GM21723 (cell line): ENCODE measurements around the gene MCRS1.
"Not testable (repeated sequence)": the region's sequence is repeated elsewhere in the genome, so short reads cannot be mapped to it uniquely, and the experiment has no call there.

Experiments used
- ATAC-seq: cut with Tn5 transposase; IDR thresholded peaks from one replicate; pipeline ENCODE4 v1.9.1; 2021; ENCODE audit warnings: mild to moderate bottlenecking, moderate library complexity; ENCODE audit not compliant: unreplicated experiment

MCRS1 gene

GRCh38 chr12:49542592-49543160 is 25.3 kb downstream of the MCRS1 start:
- no peak for ATAC-seq

- ATAC-seq, result no peak
Observed at GRCh38 chr12:49541911-49542505, 25.9 kb downstream of the MCRS1 start.

GRCh38 chr12:49541140-49541861 is 26.6 kb downstream of the MCRS1 start:
- ATAC-seq, result no peak

GRCh38 chr12:49540229-49541139 is 27.5 kb downstream of the MCRS1 start:
- ATAC-seq, result no peak

GRCh38 chr12:49539406-49540228 is 28.3 kb downstream of the MCRS1 start:
- no peak for ATAC-seq

GRCh38 chr12:49538510-49539403 is 29.2 kb downstream of the MCRS1 start, which contains the start of gene KCNH3:
TSS of gene KCNH3 (plus strand) at chr12:49539030. CDS start at chr12:49539417, 387 bp downstream.
- peak; percentile 68 for ATAC-seq

GRCh38 chr12:49537752-49538509 is 30.0 kb downstream of the MCRS1 start:
- no peak for ATAC-seq

- no peak for ATAC-seq
Observed at GRCh38 chr12:49537231-49537751, 30.7 kb downstream of the MCRS1 start.

GRCh38 chr12:49536526-49537071 is 31.3 kb downstream of the MCRS1 start:
- ATAC-seq, result no peak

- no peak for ATAC-seq
Observed at GRCh38 chr12:49535921-49536525, 31.9 kb downstream of the MCRS1 start.

- no peak for ATAC-seq
Observed at GRCh38 chr12:49534731-49535278, 33.1 kb downstream of the MCRS1 start.

GRCh38 chr12:49534122-49534521 is 33.8 kb downstream of the MCRS1 start:
- ATAC-seq, result not testable (repeated sequence)

- no peak for ATAC-seq
Observed at GRCh38 chr12:49533331-49533730, 34.6 kb downstream of the MCRS1 start.

- no peak for ATAC-seq
Observed at GRCh38 chr12:49531745-49532144, 36.2 kb downstream of the MCRS1 start.

GRCh38 chr12:49529414-49529813 is 38.5 kb downstream of the MCRS1 start:
- no peak for ATAC-seq

GRCh38 chr12:49527361-49528130 is 40.4 kb downstream of the MCRS1 start:
- no peak for ATAC-seq

- no peak for ATAC-seq
Observed at GRCh38 chr12:49525942-49526341, 42.0 kb downstream of the MCRS1 start.
